ENCODE results near the gene HTT.

- TF ChIP-seq CTCF (optimal IDR thresholded peaks at IDR 0.05 in 1 of 3, IDR thresholded peaks at IDR 0.05 in 1 of 3, conservative IDR thresholded peaks at IDR 0.05 in 1 of 3; ENCODE audit: extremely low read depth in 1 of 3, insufficient read depth in 2 of 3, low read length in 3 of 3) = no peak
- no peak for TF ChIP-seq EZH2 (IDR thresholded peaks at IDR 0.05; ENCODE audit: low read length)
Measured at GRCh38 chr4:3248811-3249661, 174.6 kb downstream of the HTT start, which contains the start of gene MSANTD1.
